Activated naive CD8-positive, alpha-beta T cell treated with anti-CD3 and anti-CD28 coated beads, Interleukin-2, amount 50 U/mL, for 24 hours (primary cell): Measurements from ENCODE around the gene HOXA5.
A peak's percentile ranks its signal among the peaks of the same experiment; 100 is the strongest.

Experiments
- ATAC-seq: fragments of 150-1000 bp; cut with Tn5 transposase; one replicate; pipeline ENCODE4 v1.10.0; 2021
- DNase-seq: peaks from one replicate; pipeline ENCODE4 v3.0.0; 2021
- H3K27ac Mint-ChIP-seq: one replicate; pipeline ENCODE4 v1.8.0; 2021; ENCODE audit warnings: mild to moderate bottlenecking, mixed read lengths
- H3K27me3 Mint-ChIP-seq: one replicate; pipeline ENCODE4 v1.8.0; 2021; ENCODE audit warnings: mixed read lengths
- H3K36me3 Mint-ChIP-seq: one replicate; pipeline ENCODE4 v1.8.0; 2021; ENCODE audit warnings: low read depth, mixed read lengths
- H3K4me1 Mint-ChIP-seq: one replicate; pipeline ENCODE4 v1.8.0; 2021; ENCODE audit warnings: mixed read lengths
- H3K4me3 Mint-ChIP-seq: one replicate; pipeline ENCODE4 v1.8.0; 2021; ENCODE audit warnings: mild to moderate bottlenecking, moderate library complexity, mixed read lengths
- H3K9me3 Mint-ChIP-seq: one replicate; pipeline ENCODE4 v1.8.0; 2021; ENCODE audit warnings: mixed read lengths

HOXA5 gene

GRCh38 chr7:27144781-27145164, 1.3 kb upstream of the HOXA5 start:
- no peak for ATAC-seq
- no peaks in the 10 kb centered on the region for H3K9me3 Mint-ChIP-seq
- no peak overlapping the region for H3K4me3 Mint-ChIP-seq
- no peak overlapping the region for H3K27ac Mint-ChIP-seq
- H3K4me1 Mint-ChIP-seq: peaks cover 8% of the 10 kb centered on the region
- H3K27me3 Mint-ChIP-seq: peaks cover 54% of the 10 kb centered on the region
- no peaks in the 10 kb centered on the region for H3K36me3 Mint-ChIP-seq
- DNase-seq: no peak

GRCh38 chr7:27143950-27144780, 684 bp upstream of the HOXA5 start:
- Mint-ChIP-seq H3K27ac (no peak overlapping the region), H3K4me1 (peaks cover 8% of the 10 kb centered on the region), H3K9me3 (no peaks in the 10 kb centered on the region), H3K36me3 (no peaks in the 10 kb centered on the region), H3K4me3 (no peak overlapping the region), H3K27me3 (peaks cover 48% of the 10 kb centered on the region)
- DNase-seq: no peak
- no peak for ATAC-seq

GRCh38 chr7:27142580-27143022, 880 bp downstream of the HOXA5 start:
- no peak for DNase-seq
- Mint-ChIP-seq H3K27me3 (peaks cover 50% of the 10 kb centered on the region), H3K36me3 (no peaks in the 10 kb centered on the region), H3K9me3 (no peaks in the 10 kb centered on the region), H3K4me1 (peaks cover 2% of the 10 kb centered on the region), H3K27ac (no peak overlapping the region), H3K4me3 (no peak overlapping the region)
- no peak for ATAC-seq

DNA sequence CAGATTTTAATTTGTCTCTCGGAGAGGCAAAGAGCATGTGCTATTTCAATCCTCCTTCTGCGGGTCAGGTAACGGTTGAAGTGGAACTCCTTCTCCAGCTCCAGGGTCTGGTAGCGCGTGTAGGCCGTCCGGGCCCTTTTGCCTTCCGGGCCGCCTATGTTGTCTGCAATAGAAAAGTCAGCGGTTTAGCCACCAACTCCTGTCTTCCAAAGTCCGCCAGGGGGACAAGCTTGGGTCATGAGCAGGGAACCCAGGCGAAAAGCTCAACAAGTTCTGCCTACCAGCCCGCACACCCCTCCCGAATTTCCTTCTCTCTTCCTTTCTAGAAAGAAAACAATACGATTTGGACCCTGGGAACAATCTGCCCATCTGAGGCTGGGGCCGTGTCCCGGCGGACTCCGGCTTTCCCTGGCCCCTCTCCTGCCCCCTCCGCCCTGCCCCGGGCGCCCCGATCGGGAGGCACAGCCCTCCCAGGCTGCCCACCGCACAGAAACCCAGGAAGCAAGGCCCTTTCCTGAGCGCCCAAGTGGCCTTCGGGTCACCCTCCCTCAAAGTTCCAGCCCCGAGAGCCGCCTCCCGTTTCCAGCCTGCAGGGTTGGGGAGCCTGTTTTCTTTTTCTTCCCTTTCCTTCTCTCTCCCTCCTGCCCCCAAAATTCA, 1.4 kb downstream of the HOXA5 start:
- no peak overlapping the region for H3K4me3 Mint-ChIP-seq
- H3K9me3 Mint-ChIP-seq: no peaks in the 10 kb centered on the region
- ATAC-seq: no peak
- no peak overlapping the region for H3K27ac Mint-ChIP-seq
- no peak for DNase-seq
- peaks cover 4% of the 10 kb centered on the region for H3K4me1 Mint-ChIP-seq
- no peaks in the 10 kb centered on the region for H3K36me3 Mint-ChIP-seq
- peaks cover 49% of the 10 kb centered on the region for H3K27me3 Mint-ChIP-seq

DNA sequence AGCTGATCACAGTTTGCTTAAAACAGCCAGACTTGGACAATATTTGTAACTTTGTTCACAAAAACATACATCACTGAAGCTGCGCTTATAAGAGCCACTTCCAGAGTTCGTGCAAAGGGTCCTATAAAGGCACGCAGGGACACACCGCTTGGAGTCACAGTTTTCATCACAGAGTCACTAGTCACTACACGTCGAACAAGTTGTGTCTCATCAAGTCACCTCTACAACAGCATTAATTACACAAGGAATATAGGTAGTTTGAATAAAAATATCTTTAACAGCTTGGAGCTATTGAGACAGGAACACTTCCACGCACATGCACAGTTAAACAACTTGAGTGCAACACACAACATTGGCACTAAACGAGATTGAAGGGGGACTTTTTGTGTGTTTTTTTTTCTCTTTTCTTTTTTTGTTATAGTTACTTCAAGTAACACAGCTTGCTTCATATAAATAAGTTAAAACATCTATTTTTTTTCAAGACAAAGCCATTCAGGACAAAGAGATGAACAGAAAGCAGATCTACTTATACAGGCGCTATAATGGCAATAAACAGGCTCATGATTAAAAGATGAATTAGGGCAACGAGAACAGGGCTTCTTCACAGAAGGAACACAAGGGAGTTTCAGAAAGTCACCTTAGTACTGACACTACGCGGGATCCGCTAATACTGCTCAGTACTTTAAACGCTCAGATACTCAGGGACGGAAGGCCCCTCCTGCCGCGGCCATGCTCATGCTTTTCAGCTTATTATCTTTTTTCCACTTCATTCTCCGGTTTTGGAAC, 2.2 kb downstream of the HOXA5 start:
- no peaks in the 10 kb centered on the region for H3K36me3 Mint-ChIP-seq
- DNase-seq: no peak
- H3K9me3 Mint-ChIP-seq: no peaks in the 10 kb centered on the region
- H3K4me3 Mint-ChIP-seq: no peak overlapping the region
- H3K27me3 Mint-ChIP-seq: peaks cover 47% of the 10 kb centered on the region
- no peak overlapping the region for H3K27ac Mint-ChIP-seq
- ATAC-seq: no peak
- peaks cover 4% of the 10 kb centered on the region for H3K4me1 Mint-ChIP-seq

DNA sequence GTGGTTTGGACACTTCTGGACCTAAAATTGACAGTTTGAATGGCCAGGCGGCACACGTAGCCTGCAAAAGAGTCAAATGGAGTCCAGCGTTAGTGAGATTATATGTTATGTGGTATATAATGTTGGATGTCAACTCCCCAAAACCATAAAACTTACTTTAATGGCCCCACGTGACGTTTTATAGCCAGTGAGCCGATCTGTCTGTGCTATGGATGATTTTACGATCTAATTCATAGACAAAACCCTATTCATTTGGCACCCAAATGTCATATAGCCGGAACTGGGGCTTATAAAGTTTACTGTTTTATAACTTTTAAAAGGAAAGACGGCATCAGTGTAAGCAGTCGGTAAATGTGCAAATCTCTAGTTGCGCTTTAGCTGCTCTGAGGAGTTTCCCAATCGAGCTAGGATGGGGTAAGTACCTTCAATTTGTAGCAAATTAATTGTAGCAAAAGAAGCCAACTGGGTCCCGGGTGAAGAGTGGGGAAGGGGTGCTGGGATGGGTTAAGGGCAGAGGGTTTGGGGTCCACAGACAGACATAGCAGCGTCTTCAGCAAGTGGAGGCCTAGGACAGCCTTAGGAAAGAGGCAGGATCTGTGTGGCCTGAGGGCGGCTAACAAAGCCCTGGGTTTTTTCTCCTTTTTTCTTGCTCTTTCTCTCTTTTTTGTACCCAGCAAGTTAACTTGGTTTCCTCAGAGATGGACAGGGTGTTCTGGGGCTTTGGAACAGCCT, 3.2 kb downstream of the HOXA5 start:
- DNase-seq: no peak
- no peaks in the 10 kb centered on the region for H3K9me3 Mint-ChIP-seq
- no peak overlapping the region for H3K27ac Mint-ChIP-seq
- H3K4me3 Mint-ChIP-seq: no peak overlapping the region
- no peaks in the 10 kb centered on the region for H3K36me3 Mint-ChIP-seq
- no peak for ATAC-seq
- H3K27me3 Mint-ChIP-seq: peaks cover 52% of the 10 kb centered on the region
- peaks cover 11% of the 10 kb centered on the region for H3K4me1 Mint-ChIP-seq

- Mint-ChIP-seq H3K27me3 (peaks cover 49% of the 10 kb centered on the region), H3K36me3 (no peaks in the 10 kb centered on the region), H3K4me3 (no peak overlapping the region), H3K4me1 (peaks cover 19% of the 10 kb centered on the region), H3K27ac (no peak overlapping the region), H3K9me3 (no peaks in the 10 kb centered on the region)
- ATAC-seq (no peak), DNase-seq (no peak)
These were observed 4.0 kb downstream of the HOXA5 start for GRCh38 chr7:27139334-27140125.

- Mint-ChIP-seq H3K9me3 (no peaks in the 10 kb centered on the region), H3K4me1 (peaks cover 24% of the 10 kb centered on the region), H3K27me3 (peaks cover 48% of the 10 kb centered on the region), H3K36me3 (no peaks in the 10 kb centered on the region), H3K27ac (no peak overlapping the region), H3K4me3 (no peak overlapping the region)
- ATAC-seq (no peak), DNase-seq (no peak)
These were observed 4.5 kb downstream of the HOXA5 start for GRCh38 chr7:27138985-27139333.

DNA sequence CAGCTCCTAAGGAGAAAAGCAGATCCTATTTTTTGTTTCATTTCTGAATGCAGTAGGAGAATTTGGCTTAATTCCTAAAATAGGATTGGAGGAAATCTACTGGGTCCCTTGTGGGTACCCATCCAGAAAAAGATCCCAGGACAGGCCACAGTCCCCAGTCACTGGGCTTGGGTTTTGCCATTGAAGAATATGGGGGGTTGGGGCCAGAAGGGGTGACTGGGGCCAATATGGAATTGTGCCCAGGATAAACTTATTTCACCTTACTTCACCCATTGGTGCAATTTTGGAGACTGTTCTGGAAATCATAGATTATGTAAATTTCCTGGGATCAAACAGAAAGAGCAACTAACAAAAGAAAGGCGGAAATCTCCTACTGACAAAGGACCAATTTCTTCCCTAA, 5.0 kb downstream of the HOXA5 start:
- DNase-seq (no peak), ATAC-seq (no peak)
- Mint-ChIP-seq H3K4me1 (peaks cover 27% of the 10 kb centered on the region), H3K36me3 (no peaks in the 10 kb centered on the region), H3K27ac (no peak overlapping the region), H3K4me3 (no peak overlapping the region), H3K9me3 (no peaks in the 10 kb centered on the region), H3K27me3 (peaks cover 50% of the 10 kb centered on the region)

DNA sequence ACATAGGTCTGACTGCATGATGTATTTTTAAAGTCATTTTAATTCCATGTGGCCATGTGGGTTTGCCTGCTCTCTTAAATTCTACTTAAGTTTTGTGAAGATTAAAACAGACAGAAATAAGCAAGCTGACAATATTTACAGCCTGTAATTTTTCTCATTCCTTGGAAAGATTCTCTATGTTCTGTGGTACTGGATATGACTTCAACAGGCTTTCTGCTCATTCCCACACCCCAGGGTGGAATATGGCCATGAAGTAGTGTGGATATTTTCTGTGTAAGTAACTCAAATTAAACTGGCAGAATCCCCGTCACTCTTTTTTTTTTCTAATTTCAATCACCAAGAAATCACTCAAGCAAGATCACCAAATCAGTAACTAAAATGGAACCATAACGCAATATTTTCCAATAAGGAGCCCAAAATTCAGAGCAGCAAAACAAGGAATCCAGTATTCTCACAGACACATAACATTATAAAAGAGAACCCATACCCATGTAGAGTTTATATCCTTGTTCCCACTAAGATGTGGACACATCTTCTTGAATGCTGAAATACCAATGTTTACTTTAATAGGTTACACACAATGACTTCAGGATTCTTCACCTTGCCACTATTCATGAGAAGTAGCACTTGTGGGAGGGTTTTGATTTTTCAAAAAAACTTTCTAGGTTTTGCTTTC, 5.7 kb downstream of the HOXA5 start:
- Mint-ChIP-seq H3K27ac (no peak overlapping the region), H3K4me3 (no peak overlapping the region), H3K4me1 (peaks cover 29% of the 10 kb centered on the region)

GRCh38 chr7:27134392-27134791, 9.1 kb downstream of the HOXA5 start:
- DNase-seq (no peak), ATAC-seq (peak; percentile 68)
- no peak overlapping the region for H3K27ac Mint-ChIP-seq
- no peaks in the 10 kb centered on the region for H3K9me3 Mint-ChIP-seq
- H3K4me3 Mint-ChIP-seq: no peak overlapping the region
- H3K27me3 Mint-ChIP-seq: peaks cover 64% of the 10 kb centered on the region
- H3K4me1 Mint-ChIP-seq: peaks cover 32% of the 10 kb centered on the region
- H3K36me3 Mint-ChIP-seq: no peaks in the 10 kb centered on the region

More for the DNA sequence above, 5.7 kb downstream of the HOXA5 start:
- H3K36me3 Mint-ChIP-seq: no peaks in the 10 kb centered on the region
- H3K9me3 Mint-ChIP-seq: no peaks in the 10 kb centered on the region
- DNase-seq (no peak), ATAC-seq (no peak)
- H3K27me3 Mint-ChIP-seq: peaks cover 56% of the 10 kb centered on the region

GRCh38 chr7:27133409-27134231, 9.9 kb downstream of the HOXA5 start:
- Mint-ChIP-seq H3K36me3 (no peaks in the 10 kb centered on the region), H3K27ac (no peak overlapping the region), H3K27me3 (peaks cover 65% of the 10 kb centered on the region), H3K4me1 (peaks cover 32% of the 10 kb centered on the region), H3K9me3 (no peaks in the 10 kb centered on the region), H3K4me3 (no peak overlapping the region)
- ATAC-seq: no peak
- DNase-seq: no peak

GRCh38 chr7:27132978-27133377, 10.5 kb downstream of the HOXA5 start:
- Mint-ChIP-seq H3K36me3 (no peaks in the 10 kb centered on the region), H3K9me3 (no peaks in the 10 kb centered on the region), H3K27ac (no peak overlapping the region), H3K4me3 (no peak overlapping the region), H3K4me1 (peaks cover 32% of the 10 kb centered on the region), H3K27me3 (peaks cover 58% of the 10 kb centered on the region)
- ATAC-seq: no peak
- no peak for DNase-seq
